ENCODE data around the gene PPP2R1B. TPM values are rescaled to one million over a fixed set of nuclear protein-coding genes. Genes with fewer than 3 reads are reported as not detected.

PPP2R1B gene
- 28.2 and 31.5 TPM in 2 replicates for total RNA-seq (2014; rRNA removed; shearing (Covaris generic))
- polyA plus RNA-seq (2015; cell fraction: cytosol; rRNA removed): 12.8 and 14.6 TPM in 2 replicates
- polyA plus RNA-seq (2015; cell fraction: nucleus; rRNA removed): 13.7 and 20.2 TPM in 2 replicates

- in situ Hi-C loops (cut with HindIII; ENCODE audit: low pct_unique_long_range_greater_than_20kb, low sequenced_read_pairs): no loop called here
These were observed at the start of gene PPP2R1B for GRCh38 chr11:111765984-111766833. Gene PPP2R1B (minus strand): TSS chr11:111766389. CDS start chr11:111766361, 28 bp downstream.

GRCh38 chr11:111815489-111815888, 49.3 kb upstream of the PPP2R1B start:
- no peak for DNase-seq (ENCODE audit: low read depth, low spot score)
- in situ Hi-C loops (cut with HindIII; ENCODE audit: low pct_unique_long_range_greater_than_20kb, low sequenced_read_pairs): no loop called here

More at GRCh38 chr11:111765984-111766833, at the start of gene PPP2R1B:
- DNase-seq (ENCODE audit: low read depth, low spot score): peak; percentile 77

GRCh38 chr11:111814557-111815320, 48.5 kb upstream of the PPP2R1B start:
- peak; percentile 26 for DNase-seq (ENCODE audit: low read depth, low spot score)
- in situ Hi-C loops (cut with HindIII; ENCODE audit: low pct_unique_long_range_greater_than_20kb, low sequenced_read_pairs): no loop called here

- in situ Hi-C loops (cut with HindIII; ENCODE audit: low pct_unique_long_range_greater_than_20kb, low sequenced_read_pairs): no loop called here
These were observed 47.9 kb upstream of the PPP2R1B start for GRCh38 chr11:111814106-111814505.

GRCh38 chr11:111812211-111812610, 46.0 kb upstream of the PPP2R1B start:
- in situ Hi-C loops (cut with HindIII; ENCODE audit: low pct_unique_long_range_greater_than_20kb, low sequenced_read_pairs): no loop called here

More at GRCh38 chr11:111814106-111814505, 47.9 kb upstream of the PPP2R1B start:
- no peak for DNase-seq (ENCODE audit: low read depth, low spot score)

GRCh38 chr11:111811445-111811844, 45.3 kb upstream of the PPP2R1B start:
- no peak for DNase-seq (ENCODE audit: low read depth, low spot score)
- in situ Hi-C loops (cut with HindIII; ENCODE audit: low pct_unique_long_range_greater_than_20kb, low sequenced_read_pairs): no loop called here

More at GRCh38 chr11:111812211-111812610, 46.0 kb upstream of the PPP2R1B start:
- no peak for DNase-seq (ENCODE audit: low read depth, low spot score)

- DNase-seq (ENCODE audit: low read depth, low spot score): no peak
- in situ Hi-C loops (cut with HindIII; ENCODE audit: low pct_unique_long_range_greater_than_20kb, low sequenced_read_pairs): no loop called here
These were observed 42.6 kb upstream of the PPP2R1B start for GRCh38 chr11:111808834-111809233.

- DNase-seq (ENCODE audit: low read depth, low spot score): no peak
- in situ Hi-C loops (cut with HindIII; ENCODE audit: low pct_unique_long_range_greater_than_20kb, low sequenced_read_pairs): no loop called here
These were observed 41.9 kb upstream of the PPP2R1B start for GRCh38 chr11:111808063-111808588.

GRCh38 chr11:111807076-111807475, 40.9 kb upstream of the PPP2R1B start:
- in situ Hi-C loops (cut with HindIII; ENCODE audit: low pct_unique_long_range_greater_than_20kb, low sequenced_read_pairs): no loop called here
- DNase-seq (ENCODE audit: low read depth, low spot score): no peak

GRCh38 chr11:111801135-111801534, 34.9 kb upstream of the PPP2R1B start:
- in situ Hi-C loops (cut with HindIII; ENCODE audit: low pct_unique_long_range_greater_than_20kb, low sequenced_read_pairs): no loop called here
- no peak for DNase-seq (ENCODE audit: low read depth, low spot score)

- no peak for DNase-seq (ENCODE audit: low read depth, low spot score)
- in situ Hi-C loops (cut with HindIII; ENCODE audit: low pct_unique_long_range_greater_than_20kb, low sequenced_read_pairs): no loop called here
These were observed 32.1 kb upstream of the PPP2R1B start for GRCh38 chr11:111798279-111798678.

- in situ Hi-C loops (cut with HindIII; ENCODE audit: low pct_unique_long_range_greater_than_20kb, low sequenced_read_pairs): no loop called here
- peak; percentile 21 for DNase-seq (ENCODE audit: low read depth, low spot score)
These were observed 31.0 kb upstream of the PPP2R1B start for GRCh38 chr11:111797145-111797581.

GRCh38 chr11:111796696-111797095, 30.5 kb upstream of the PPP2R1B start:
- in situ Hi-C loops (cut with HindIII; ENCODE audit: low pct_unique_long_range_greater_than_20kb, low sequenced_read_pairs): no loop called here
- DNase-seq (ENCODE audit: low read depth, low spot score): no peak

GRCh38 chr11:111795334-111795985, 29.3 kb upstream of the PPP2R1B start:
- in situ Hi-C loops (cut with HindIII; ENCODE audit: low pct_unique_long_range_greater_than_20kb, low sequenced_read_pairs): no loop called here

GRCh38 chr11:111793863-111794262, 27.7 kb upstream of the PPP2R1B start:
- peak; percentile 94 for DNase-seq (ENCODE audit: low read depth, low spot score)
- in situ Hi-C loops (cut with HindIII; ENCODE audit: low pct_unique_long_range_greater_than_20kb, low sequenced_read_pairs): no loop called here

More at GRCh38 chr11:111795334-111795985, 29.3 kb upstream of the PPP2R1B start:
- no peak for DNase-seq (ENCODE audit: low read depth, low spot score)

- no peak for DNase-seq (ENCODE audit: low read depth, low spot score)
- in situ Hi-C loops (cut with HindIII; ENCODE audit: low pct_unique_long_range_greater_than_20kb, low sequenced_read_pairs): no loop called here
These were observed 26.8 kb upstream of the PPP2R1B start for GRCh38 chr11:111792955-111793500.

- in situ Hi-C loops (cut with HindIII; ENCODE audit: low pct_unique_long_range_greater_than_20kb, low sequenced_read_pairs): no loop called here
- DNase-seq (ENCODE audit: low read depth, low spot score): no peak
These were observed 26.1 kb upstream of the PPP2R1B start for GRCh38 chr11:111792314-111792713.
